SK-N-SH (cell line): ENCODE data around the gene FRAS1. TPM values are rescaled to one million over a fixed set of nuclear protein-coding genes. Genes with fewer than 3 reads are reported as not detected.

ENCODE experiments used
- CTCF ChIA-PET: fragments of 300-600, 350-600 bp; formaldehyde crosslinking; extraction: SDS; loops from one replicate; lab custom pipeline; 2021; lab: Yijun Ruan, JAX
- POLR2A ChIA-PET: fragments of 350-600 bp; sonication (Branson Sonifier 250); formaldehyde crosslinking; extraction: SDS; loops from one replicate; lab custom pipeline; 2020; ENCODE audit warnings: antibody characterized with exemption, inconsistent platforms; lab: Yijun Ruan, JAX
- DNase-seq: peaks from one replicate; pipeline ENCODE4 v3.0.0; 2012
- H2AFZ ChIP-seq: fragments of 200-600 bp; sonication (generic); 2 replicates; pipeline ENCODE4 v1.8.1; 2016; ENCODE audit warnings: antibody characterized with exemption, mild to moderate bottlenecking, low read depth
- H3F3A ChIP-seq: fragments of 200-600 bp; sonication (generic); replicated peaks from 2 replicates; pipeline ENCODE3; 2016; ENCODE audit warnings: antibody characterized with exemption, mild to moderate bottlenecking; ENCODE audit not compliant: insufficient read depth
- H3K27ac ChIP-seq, 2 experiments: fragments of 200-500 bp in 1 of 2; fragments of 200-600 bp in 1 of 2; sonication (Bioruptor generic) in 1 of 2; sonication (generic), shearing (Covaris generic) in 1 of 2; 2 replicates each; pipeline versions ENCODE4 v1.5.1 to v1.6.1; 2014 to 2016; ENCODE audit warnings: low read depth in 2 of 2, inconsistent platforms in 1 of 2, low read length in 1 of 2, mild to moderate bottlenecking in 1 of 2, mixed read lengths in 1 of 2
- H3K27me3 ChIP-seq: fragments of 200-600 bp; sonication (generic), shearing (Covaris generic); 2 replicates; pipeline ENCODE4 v1.6.1; 2016; ENCODE audit warnings: mixed run types; ENCODE audit not compliant: insufficient read depth
- H3K36me3 ChIP-seq, 2 experiments: fragments of 200-500 bp in 1 of 2; fragments of 200-600 bp in 1 of 2; sonication (Bioruptor generic) in 1 of 2; sonication (generic) in 1 of 2; replicated peaks in 1 of 2; 2 replicates each; pipeline versions ENCODE3 to v1.5.1; 2014 to 2016; ENCODE audit warnings: low read length in 1 of 2, mild to moderate bottlenecking in 1 of 2; ENCODE audit not compliant: insufficient read depth in 2 of 2, control insufficient read depth in 1 of 2
- H3K4me1 ChIP-seq, 2 experiments: fragments of 200-500 bp in 1 of 2; fragments of 200-600 bp in 1 of 2; sonication (Bioruptor generic) in 1 of 2; sonication (generic), shearing (Covaris generic) in 1 of 2; 2 replicates each; pipeline versions ENCODE4 v1.5.1 to v1.6.1; 2014 to 2016; ENCODE audit warnings: low read depth in 1 of 2, low read length in 1 of 2, mixed run types in 1 of 2; ENCODE audit not compliant: insufficient read depth in 2 of 2, control insufficient read depth in 1 of 2
- H3K4me2 ChIP-seq: fragments of 200-600 bp; sonication (generic), shearing (Covaris generic); 2 replicates; pipeline ENCODE4 v1.6.1; 2017; ENCODE audit warnings: mixed run types
- H3K4me3 ChIP-seq, 2 experiments: fragments of 200-500 bp in 1 of 2; fragments of 200-600 bp in 1 of 2; sonication (Bioruptor generic) in 1 of 2; sonication (generic), shearing (Covaris generic) in 1 of 2; 2 replicates each; pipeline versions ENCODE4 v1.5.1 to v1.8.1; 2014 to 2016; ENCODE audit warnings: low read depth in 2 of 2, inconsistent platforms in 1 of 2, low read length in 1 of 2, mild to moderate bottlenecking in 1 of 2, mixed read lengths in 1 of 2, moderate library complexity in 1 of 2
- H3K79me2 ChIP-seq: fragments of 200-600 bp; sonication (generic); 2 replicates; pipeline ENCODE4 v1.8.1; 2017; ENCODE audit warnings: mild to moderate bottlenecking; ENCODE audit not compliant: insufficient read depth
- H3K9ac ChIP-seq: fragments of 200-600 bp; sonication (generic); 2 replicates; pipeline ENCODE4 v1.6.1; 2017; ENCODE audit warnings: mixed run types
- H3K9me2 ChIP-seq: fragments of 200-600 bp; sonication (generic); 2 replicates; pipeline ENCODE4 v1.6.1; 2017; ENCODE audit warnings: mixed run types
- H3K9me3 ChIP-seq: fragments of 200-600 bp; sonication (generic); 2 replicates; pipeline ENCODE4 v1.6.1; 2017; ENCODE audit warnings: mixed run types, mild to moderate bottlenecking, moderate library complexity
- H4K20me1 ChIP-seq: fragments of 200-600 bp; sonication (generic); 2 replicates; pipeline ENCODE4 v1.6.1; 2017; ENCODE audit warnings: mild to moderate bottlenecking, mixed run types; ENCODE audit not compliant: insufficient read depth
- CHD2 ChIP-seq: fragments of 150-350 bp; IDR thresholded peaks from 2 replicates; pipeline ENCODE4 v1.6.1; 2018; ENCODE audit warnings: low read length; ENCODE audit not compliant: partially characterized antibody
- CTCF ChIP-seq: fragments of 200-600 bp; sonication (generic); IDR thresholded peaks from 2 replicates; pipeline ENCODE4 v1.6.1; 2017; ENCODE audit warnings: antibody characterized with exemption, mild to moderate bottlenecking, moderate library complexity
- EP300 ChIP-seq, 2 experiments: IDR thresholded peaks; 2 replicates each; pipeline versions ENCODE4 v1.4.0 to v1.6.1; 2012; ENCODE audit warnings: borderline replicate concordance in 1 of 2, low read depth in 1 of 2, low read length in 1 of 2
- EZH2phosphoT487 ChIP-seq: fragments of 200-600 bp; sonication (generic); IDR thresholded peaks from 2 replicates; pipeline ENCODE4 v1.6.1; 2017; ENCODE audit warnings: low read depth, mixed run types, mild to moderate bottlenecking, antibody characterized with exemption, moderate library complexity, borderline replicate concordance
- FOSL2 ChIP-seq: IDR thresholded peaks from 2 replicates; pipeline ENCODE4 v1.4.0; 2012; ENCODE audit warnings: low read depth, mild to moderate bottlenecking, moderate library complexity, borderline replicate concordance
- FOXJ3 ChIP-seq: sonication (generic); formaldehyde crosslinking; IDR thresholded peaks from 2 replicates; pipeline ENCODE4 v1.5.1; 2020; ENCODE audit warnings: mild to moderate bottlenecking, missing genetic modification reagents
- GABPA ChIP-seq: IDR thresholded peaks from 2 replicates; pipeline ENCODE4 v1.4.0; 2012; ENCODE audit warnings: low read depth, mild to moderate bottlenecking
- IRF3 ChIP-seq: fragments of 150-350 bp; IDR thresholded peaks from 2 replicates; pipeline ENCODE4 v1.6.1; 2016; ENCODE audit warnings: mild to moderate bottlenecking, low read depth, low read length
- JUND ChIP-seq: IDR thresholded peaks from 2 replicates; pipeline ENCODE4 v1.4.0; 2012
- MAX ChIP-seq: IDR thresholded peaks from 2 replicates; pipeline ENCODE4 v1.4.0; 2012; ENCODE audit warnings: low read depth
- MEF2A ChIP-seq: IDR thresholded peaks from 2 replicates; pipeline ENCODE4 v1.4.0; 2012; ENCODE audit warnings: low read depth, borderline replicate concordance
- MXI1 ChIP-seq: IDR thresholded peaks from 2 replicates; pipeline ENCODE4 v1.6.1; 2012; ENCODE audit warnings: mild to moderate bottlenecking, low read depth, low read length, improper control_type of control experiment
- POLR2AphosphoS5 ChIP-seq: IDR thresholded peaks from 2 replicates; pipeline ENCODE4 v1.6.1; 2012; ENCODE audit warnings: low read depth, low read length
- RAD21 ChIP-seq: IDR thresholded peaks from 2 replicates; pipeline ENCODE4 v1.6.1; 2012; ENCODE audit warnings: mild to moderate bottlenecking, low read length
- RCOR1 ChIP-seq: fragments of 150-350 bp; IDR thresholded peaks from 2 replicates; pipeline ENCODE4 v1.6.1; 2017; ENCODE audit warnings: antibody characterized with exemption, low read length
- RFX5 ChIP-seq: IDR thresholded peaks from 2 replicates; pipeline ENCODE4 v1.6.1; 2012; ENCODE audit warnings: mild to moderate bottlenecking, improper control_type of control experiment, low read length
- RXRA ChIP-seq: IDR thresholded peaks from 2 replicates; pipeline ENCODE4 v1.4.0; 2012; ENCODE audit warnings: low read depth, mild to moderate bottlenecking, borderline replicate concordance
- SIN3A ChIP-seq: IDR thresholded peaks from 2 replicates; pipeline ENCODE4 v1.6.1; 2012; ENCODE audit warnings: low read depth, mild to moderate bottlenecking, low read length, moderate library complexity, borderline replicate concordance
- TAF1 ChIP-seq: IDR thresholded peaks from 2 replicates; pipeline ENCODE4 v1.6.1; 2012; ENCODE audit warnings: low read depth, mild to moderate bottlenecking, low read length, moderate library complexity, borderline replicate concordance
- USF1 ChIP-seq: IDR thresholded peaks from 2 replicates; pipeline ENCODE4 v1.4.0; 2012; ENCODE audit warnings: low read depth, borderline replicate concordance
- YY1 ChIP-seq: IDR thresholded peaks from 2 replicates; pipeline ENCODE4 v1.4.0; 2012; ENCODE audit warnings: low read depth, mild to moderate bottlenecking
- ZBTB33 ChIP-seq: IDR thresholded peaks from 2 replicates; pipeline ENCODE4 v1.4.0; 2012; ENCODE audit warnings: low read depth, borderline replicate concordance
- WGBS: methylation state at CpG from one replicate; pipeline ENCODE4 v1.1.6; 2017; ENCODE audit warnings: low lambda C conversion rate; 5-methylcytosine and 5-hydroxymethylcytosine counted together
- polyA plus RNA-seq, 3 experiments: library from polyadenylated mRNA; depleted of rRNA; stranded (reverse); fragments of >200 nt; gene quantifications; 2 replicates each; pipeline ENCODE4 v1.2.3, GENCODE V29; 2012

FRAS1 gene
- polyA plus RNA-seq, 1 of the 3 experiments (the other 2 are of a cell fraction), result 8.3 TPM

GRCh38 chr4:78254893-78255292, 197.8 kb downstream of the FRAS1 start:
- Histone ChIP-seq H3K9ac (no peak overlapping the region), H3K9me2 (no peaks in the 10 kb centered on the region), H3K27ac (no peak overlapping the region), H3F3A (no peaks in the 10 kb centered on the region), H4K20me1 (no peaks in the 10 kb centered on the region)
- DNase-seq, result no peak
- 59% methylated on average over 4 of the region's 4 CpGs for WGBS
- ChIA-PET CTCF (no interaction called here), POLR2A (no interaction called here)
- TF ChIP-seq RAD21 (no peak), MAX (no peak), JUND (no peak), FOXJ3 (no peak), EP300 (IDR thresholded peaks at IDR 0.05; ENCODE audit: borderline replicate concordance in 1 of 2, low read depth in 1 of 2, low read length in 1 of 2) (no peak), YY1 (no peak)
- TF ChIP-seq, all 33 proteins: peak for 0
- peaks cover 17 to 25% of the 10 kb centered on the region in 2 experiments for H3K36me3 ChIP-seq
- H3K27me3 ChIP-seq, result no peaks in the 10 kb centered on the region
- H3K4me3 ChIP-seq, result no peak overlapping the region
- H3K9me3 ChIP-seq, result no peaks in the 10 kb centered on the region
- no peaks in the 10 kb centered on the region; a peak in 1 of 4 replicates for H3K4me1 ChIP-seq
- H3K79me2 ChIP-seq, result no peaks in the 10 kb centered on the region
- H2AFZ ChIP-seq, result no peak overlapping the region
- no peak overlapping the region for H3K4me2 ChIP-seq

- no peaks in the 10 kb centered on the region for H3K9me3 ChIP-seq
- H3K9ac ChIP-seq, result no peak overlapping the region
- no peaks in the 10 kb centered on the region for H3K9me2 ChIP-seq
- H4K20me1 ChIP-seq, result no peaks in the 10 kb centered on the region
- no peaks in the 10 kb centered on the region for H3K4me1 ChIP-seq
- no peak overlapping the region for H3K4me3 ChIP-seq
- no peaks in the 10 kb centered on the region for H3K27me3 ChIP-seq
- H3K4me2 ChIP-seq, result no peak overlapping the region
- H3K79me2 ChIP-seq, result no peaks in the 10 kb centered on the region
- no peak for DNase-seq
- TF ChIP-seq MEF2A, result no peak
- no peak for TF ChIP-seq RCOR1
- TF ChIP-seq RXRA, result no peak
- TF ChIP-seq IRF3, result no peak
- TF ChIP-seq TAF1, result no peak
- no peak for TF ChIP-seq RFX5
- no peak for TF ChIP-seq MAX
- no peak for TF ChIP-seq YY1
- TF ChIP-seq CTCF, result no peak
- TF ChIP-seq JUND, result no peak
- TF ChIP-seq EP300 (IDR thresholded peaks at IDR 0.05; ENCODE audit: borderline replicate concordance in 1 of 2, low read depth in 1 of 2, low read length in 1 of 2), result no peak
- TF ChIP-seq FOSL2, result no peak
- no peak for TF ChIP-seq EZH2phosphoT487
- no peak for TF ChIP-seq MXI1
- TF ChIP-seq USF1, result no peak
- no peak for TF ChIP-seq GABPA
- no peak for TF ChIP-seq ZBTB33
- TF ChIP-seq CHD2, result no peak
- TF ChIP-seq POLR2AphosphoS5, result no peak
- TF ChIP-seq SIN3A, result no peak
- TF ChIP-seq, all 33 proteins: peak for 0
- ChIA-PET CTCF (no interaction called here), POLR2A (no interaction called here)
- Histone ChIP-seq H3F3A (no peaks in the 10 kb centered on the region), H2AFZ (no peak overlapping the region), H3K36me3 (peaks cover 16 to 31% of the 10 kb centered on the region in 2 experiments), H3K27ac (no peak overlapping the region)
- 78% methylated on average over 5 of the region's 5 CpGs for WGBS
Observed at GRCh38 chr4:78265006-78265405, 207.9 kb downstream of the FRAS1 start.
